Measurements from ENCODE around the gene TRIP13. TPM values are rescaled to one million over a fixed set of nuclear protein-coding genes. Genes with fewer than 3 reads are reported as not detected.

TRIP13 gene
- total and polyA plus RNA-seq, 2 experiments from 2014 or later, result 9.2 to 9.4 TPM

DNA sequence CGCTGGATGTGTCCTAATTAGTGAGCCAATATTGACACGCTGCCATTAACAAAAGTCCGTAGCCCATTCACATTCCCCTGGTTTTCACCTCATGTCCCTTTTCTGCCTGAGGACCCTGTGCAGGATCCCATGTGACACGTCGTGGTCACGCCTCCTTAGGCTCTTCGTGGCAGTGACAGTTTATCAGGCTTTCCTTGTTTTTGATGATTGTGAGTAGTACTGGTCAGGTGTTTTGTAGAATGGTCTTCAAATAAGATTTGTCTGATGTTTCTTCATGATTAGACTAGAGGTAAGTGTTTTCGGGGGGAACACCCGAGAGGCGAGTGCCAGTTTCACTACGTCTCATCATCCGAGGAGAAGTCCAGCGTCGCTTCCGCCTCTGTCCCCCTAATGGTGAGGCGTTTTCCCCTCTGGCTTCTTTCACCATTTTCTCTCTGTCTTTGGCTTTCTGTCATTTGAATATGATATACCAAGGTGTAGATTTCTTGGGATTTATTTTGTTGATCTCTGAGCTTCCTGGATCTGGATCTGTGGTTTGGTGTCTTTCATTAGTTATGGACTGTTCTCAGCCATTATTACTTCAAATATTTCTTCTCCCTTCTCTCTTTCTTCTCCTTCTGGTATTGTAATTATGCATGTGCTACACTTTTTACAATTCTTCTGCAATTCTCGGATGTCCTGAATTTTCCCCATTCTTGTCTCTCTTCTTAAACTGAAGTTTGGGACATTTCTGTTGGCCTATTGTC, 57.3 kb downstream of the TRIP13 start:
- no peak overlapping the region for H2AFZ ChIP-seq
- no peaks in the 10 kb centered on the region for H4K20me1 ChIP-seq (ENCODE audit: insufficient read depth, poor library complexity, severe bottlenecking)
- peaks cover 11% of the 10 kb centered on the region for H3K27me3 ChIP-seq
- 94% methylated on average over 17 of the region's 17 CpGs for WGBS (ENCODE audit: low lambda C conversion rate, missing lambda C conversion rate)
- no peak for DNase-seq (ENCODE audit: low spot score)
- H3K4me3 ChIP-seq, result no peak overlapping the region
- no peaks in the 10 kb centered on the region for H3K36me3 ChIP-seq (replicated peaks; ENCODE audit: insufficient read depth, low read depth)
- peaks cover 17% of the 10 kb centered on the region for H3K4me1 ChIP-seq (ENCODE audit: insufficient read depth)
- no peak overlapping the region for H3K4me2 ChIP-seq
- TF ChIP-seq EZH2 (IDR thresholded peaks at IDR 0.05; ENCODE audit: borderline replicate concordance) (no peak), EZH2phosphoT487 (IDR thresholded peaks at IDR 0.05; ENCODE audit: low read depth, severe bottlenecking, unreplicated experiment) (no peak)
- TF ChIP-seq, protein P1, sequence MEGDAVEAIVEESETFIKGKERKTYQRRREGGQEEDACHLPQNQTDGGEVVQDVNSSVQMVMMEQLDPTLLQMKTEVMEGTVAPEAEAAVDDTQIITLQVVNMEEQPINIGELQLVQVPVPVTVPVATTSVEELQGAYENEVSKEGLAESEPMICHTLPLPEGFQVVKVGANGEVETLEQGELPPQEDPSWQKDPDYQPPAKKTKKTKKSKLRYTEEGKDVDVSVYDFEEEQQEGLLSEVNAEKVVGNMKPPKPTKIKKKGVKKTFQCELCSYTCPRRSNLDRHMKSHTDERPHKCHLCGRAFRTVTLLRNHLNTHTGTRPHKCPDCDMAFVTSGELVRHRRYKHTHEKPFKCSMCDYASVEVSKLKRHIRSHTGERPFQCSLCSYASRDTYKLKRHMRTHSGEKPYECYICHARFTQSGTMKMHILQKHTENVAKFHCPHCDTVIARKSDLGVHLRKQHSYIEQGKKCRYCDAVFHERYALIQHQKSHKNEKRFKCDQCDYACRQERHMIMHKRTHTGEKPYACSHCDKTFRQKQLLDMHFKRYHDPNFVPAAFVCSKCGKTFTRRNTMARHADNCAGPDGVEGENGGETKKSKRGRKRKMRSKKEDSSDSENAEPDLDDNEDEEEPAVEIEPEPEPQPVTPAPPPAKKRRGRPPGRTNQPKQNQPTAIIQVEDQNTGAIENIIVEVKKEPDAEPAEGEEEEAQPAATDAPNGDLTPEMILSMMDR (IDR thresholded peaks at IDR 0.05; ENCODE audit: poor library complexity), result no peak
- no peaks in the 10 kb centered on the region for H3K9me2 ChIP-seq (replicated peaks; ENCODE audit: insufficient read depth)
- H3K9me3 ChIP-seq (ENCODE audit: low read depth), result no peaks in the 10 kb centered on the region
- no peaks in the 10 kb centered on the region for H3K79me2 ChIP-seq
- H3K27ac ChIP-seq, result no peak overlapping the region

- H2AFZ ChIP-seq, result no peak overlapping the region
- H3K4me3 ChIP-seq, result no peak overlapping the region
- no peaks in the 10 kb centered on the region for H3K9me3 ChIP-seq (ENCODE audit: low read depth)
- no peak for DNase-seq (ENCODE audit: low spot score)
- no peak overlapping the region for H3K27ac ChIP-seq
- H3K4me1 ChIP-seq (ENCODE audit: insufficient read depth), result peaks cover 14% of the 10 kb centered on the region
- no peaks in the 10 kb centered on the region for H4K20me1 ChIP-seq (ENCODE audit: insufficient read depth, poor library complexity, severe bottlenecking)
- no peaks in the 10 kb centered on the region for H3K27me3 ChIP-seq
- no peak overlapping the region for H3K4me2 ChIP-seq
- H3K79me2 ChIP-seq, result no peaks in the 10 kb centered on the region
- no peak for TF ChIP-seq EZH2 (IDR thresholded peaks at IDR 0.05; ENCODE audit: borderline replicate concordance)
- TF ChIP-seq EZH2phosphoT487 (IDR thresholded peaks at IDR 0.05; ENCODE audit: low read depth, severe bottlenecking, unreplicated experiment), result no peak
- TF ChIP-seq, protein P1 (IDR thresholded peaks at IDR 0.05; ENCODE audit: poor library complexity), result no peak
- no peaks in the 10 kb centered on the region for H3K9me2 ChIP-seq (replicated peaks; ENCODE audit: insufficient read depth)
- no peaks in the 10 kb centered on the region for H3K36me3 ChIP-seq (replicated peaks; ENCODE audit: insufficient read depth, low read depth)
- WGBS (ENCODE audit: low lambda C conversion rate, missing lambda C conversion rate), result 92% methylated on average over 16 of the region's 16 CpGs
Measured at GRCh38 chr5:951940-952596, 59.4 kb downstream of the TRIP13 start.

DNA sequence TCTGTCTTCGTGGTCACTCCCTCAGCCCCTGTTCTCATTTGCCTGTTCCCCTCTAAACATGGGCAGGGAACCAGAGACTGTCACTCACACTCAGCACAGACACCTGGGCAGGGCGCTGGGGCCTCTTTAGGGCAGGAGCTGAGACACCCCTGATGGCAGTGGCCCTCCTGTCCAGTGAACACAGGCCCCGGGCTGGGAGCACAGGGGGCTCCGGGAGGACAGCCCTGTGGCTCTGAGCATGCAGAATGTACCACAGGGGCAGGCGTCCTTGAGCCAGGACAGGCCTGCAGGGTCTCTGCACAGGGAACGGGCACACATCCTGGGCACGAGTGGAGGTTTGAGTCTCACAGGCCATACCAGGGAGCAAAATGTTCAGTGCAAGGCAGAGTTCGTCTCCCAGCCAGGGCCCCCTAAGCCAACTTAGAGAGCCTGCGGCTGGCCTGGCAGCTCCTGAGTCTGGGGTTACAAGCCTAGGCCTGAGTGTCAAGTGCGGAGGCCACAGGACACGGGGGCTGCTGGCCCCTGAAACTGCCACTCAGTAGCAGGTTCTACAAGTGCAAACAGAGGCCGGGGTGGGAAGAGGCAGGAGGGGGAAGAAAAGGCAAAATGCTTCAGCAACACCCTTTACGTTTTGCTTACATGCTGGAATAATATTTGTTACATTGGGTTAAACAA, 60.0 kb downstream of the TRIP13 start:
- no peak overlapping the region for H3K4me3 ChIP-seq
- no peak for DNase-seq (ENCODE audit: low spot score)
- H2AFZ ChIP-seq, result no peak overlapping the region

More for the DNA sequence above, 60.0 kb downstream of the TRIP13 start:
- Histone ChIP-seq H4K20me1 (ENCODE audit: insufficient read depth, poor library complexity, severe bottlenecking) (no peaks in the 10 kb centered on the region), H3K27ac (no peak overlapping the region), H3K4me2 (no peak overlapping the region), H3K9me2 (replicated peaks; ENCODE audit: insufficient read depth) (no peaks in the 10 kb centered on the region), H3K36me3 (replicated peaks; ENCODE audit: insufficient read depth, low read depth) (no peaks in the 10 kb centered on the region), H3K27me3 (no peaks in the 10 kb centered on the region), H3K79me2 (no peaks in the 10 kb centered on the region), H3K9me3 (ENCODE audit: low read depth) (no peaks in the 10 kb centered on the region), H3K4me1 (ENCODE audit: insufficient read depth) (peaks cover 18% of the 10 kb centered on the region)
- WGBS (ENCODE audit: low lambda C conversion rate, missing lambda C conversion rate), result 87% methylated on average over 13 of the region's 13 CpGs
- no peak for TF ChIP-seq EZH2phosphoT487 (IDR thresholded peaks at IDR 0.05; ENCODE audit: low read depth, severe bottlenecking, unreplicated experiment)
- no peak for TF ChIP-seq EZH2 (IDR thresholded peaks at IDR 0.05; ENCODE audit: borderline replicate concordance)
- TF ChIP-seq, protein P1 (IDR thresholded peaks at IDR 0.05; ENCODE audit: poor library complexity), result no peak
